HG02678 (cell line): ENCODE measurements around the gene KCNH8.

Experiments
- ATAC-seq: cut with Tn5 transposase; IDR thresholded peaks from one replicate; pipeline ENCODE4 v1.9.1; 2021; ENCODE audit warnings: mild to moderate bottlenecking, moderate library complexity; ENCODE audit not compliant: unreplicated experiment

The KCNH8 gene

DNA sequence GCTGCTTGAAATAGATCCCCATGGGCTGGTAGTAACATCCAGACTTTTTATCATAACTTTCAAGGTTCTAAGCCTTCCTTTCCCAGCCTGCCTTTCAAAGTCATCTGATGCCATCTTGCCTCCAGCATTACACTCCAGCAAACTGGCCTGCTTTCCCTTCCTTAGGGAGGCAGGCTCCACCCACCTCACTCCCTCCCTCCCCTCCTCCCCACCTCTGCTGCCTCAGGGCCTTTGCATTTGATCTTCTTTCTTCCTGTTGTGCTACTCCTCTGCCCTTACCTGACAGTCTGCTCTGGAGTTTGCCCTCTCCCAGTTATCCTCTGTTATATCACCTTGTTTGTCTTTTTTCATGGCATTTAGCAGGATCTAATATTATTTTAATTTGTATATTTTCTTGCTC lies 319.5 kb downstream of the KCNH8 start:
- ATAC-seq, result no peak

DNA sequence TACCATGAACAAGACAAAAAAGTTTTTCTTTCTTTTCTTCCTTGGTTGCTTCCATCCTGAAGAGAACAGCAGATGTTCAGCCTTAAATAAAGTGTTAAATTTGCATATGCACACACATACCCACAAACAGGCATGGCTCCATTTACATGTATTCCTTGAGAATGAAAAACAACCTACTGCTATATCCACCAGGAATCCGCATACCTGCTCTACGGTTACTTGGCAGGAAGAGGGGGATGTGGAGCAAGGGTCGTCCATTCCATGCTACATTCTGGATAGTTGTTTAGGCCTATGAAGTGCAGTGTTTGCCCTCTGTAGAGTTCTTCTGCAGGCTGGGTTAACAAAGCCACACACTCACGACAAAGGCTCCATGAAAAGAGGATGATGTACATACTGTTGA lies 322.8 kb downstream of the KCNH8 start:
- no peak for ATAC-seq

GRCh38 chr3:19473971-19474580 lies 325.8 kb downstream of the KCNH8 start:
- no peak for ATAC-seq

GRCh38 chr3:19476281-19476680 lies 328.0 kb downstream of the KCNH8 start:
- no peak for ATAC-seq

- ATAC-seq, result no peak
These were observed 337.0 kb downstream of the KCNH8 start for GRCh38 chr3:19485267-19485666.

GRCh38 chr3:19487386-19487785 lies 339.1 kb downstream of the KCNH8 start:
- no peak for ATAC-seq

GRCh38 chr3:19488939-19489338 lies 340.6 kb downstream of the KCNH8 start:
- ATAC-seq, result no peak

DNA sequence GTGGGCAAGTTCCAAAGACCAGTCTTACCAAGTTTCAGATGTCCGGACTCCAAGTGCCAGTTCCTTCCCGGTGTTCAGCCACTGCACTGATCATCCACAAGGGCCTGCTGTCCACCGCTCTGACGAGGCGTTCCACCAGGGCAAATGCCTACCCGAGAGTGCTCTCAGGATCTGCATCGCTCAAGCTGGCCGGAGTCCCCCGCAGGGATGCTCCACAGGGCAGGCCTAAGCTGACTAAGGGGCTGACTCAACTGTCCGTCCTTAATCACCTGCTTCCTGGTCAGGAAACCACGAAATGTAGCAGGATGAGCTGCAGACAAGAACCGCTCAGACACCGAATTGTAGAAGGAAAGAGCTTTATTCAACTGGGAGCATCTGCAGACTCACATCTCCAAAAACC lies 341.6 kb downstream of the KCNH8 start:
- no peak for ATAC-seq

- no peak for ATAC-seq
These were observed 357.9 kb downstream of the KCNH8 start for GRCh38 chr3:19506171-19506570.

DNA sequence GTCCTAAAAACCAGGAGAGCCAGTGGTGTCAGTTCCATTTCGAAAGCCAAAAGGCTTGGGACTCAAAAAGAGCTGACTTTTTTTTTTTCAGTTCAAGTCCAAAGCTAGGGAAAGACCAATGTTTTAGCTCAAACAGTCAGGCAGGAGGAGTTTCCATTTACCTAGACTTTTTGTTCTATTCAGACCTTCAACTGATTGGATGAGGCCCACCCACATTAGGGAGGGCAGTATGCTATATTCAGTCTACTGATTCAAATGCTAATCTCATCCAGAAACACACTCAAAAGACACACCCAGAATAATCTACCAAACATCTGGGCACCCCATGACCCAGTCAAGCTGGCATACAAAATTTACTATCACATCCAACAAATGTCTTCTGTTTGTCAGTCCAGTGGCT lies 374.0 kb downstream of the KCNH8 start:
- ATAC-seq, result no peak

- ATAC-seq, result no peak
These were observed 377.8 kb downstream of the KCNH8 start for GRCh38 chr3:19526071-19526470.

DNA sequence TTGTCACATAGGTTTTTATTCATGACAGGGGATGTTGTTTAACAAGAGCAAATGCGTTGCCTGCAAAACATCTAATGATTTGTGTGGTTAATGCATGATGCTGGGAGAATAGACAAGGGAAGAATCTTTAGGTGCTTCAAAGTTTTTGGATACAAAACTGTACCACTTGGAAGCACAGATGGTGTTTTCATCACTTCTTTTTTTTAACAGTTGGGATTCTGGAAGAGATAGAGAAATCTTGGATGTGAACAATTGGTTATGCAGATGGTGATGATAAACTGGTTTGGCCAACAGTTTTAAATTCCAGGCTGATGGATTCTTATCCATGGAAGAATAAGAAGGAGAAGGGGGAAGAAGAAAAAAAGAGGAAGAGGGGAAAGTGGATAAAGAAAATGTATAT lies 379.4 kb downstream of the KCNH8 start:
- ATAC-seq, result no peak

DNA sequence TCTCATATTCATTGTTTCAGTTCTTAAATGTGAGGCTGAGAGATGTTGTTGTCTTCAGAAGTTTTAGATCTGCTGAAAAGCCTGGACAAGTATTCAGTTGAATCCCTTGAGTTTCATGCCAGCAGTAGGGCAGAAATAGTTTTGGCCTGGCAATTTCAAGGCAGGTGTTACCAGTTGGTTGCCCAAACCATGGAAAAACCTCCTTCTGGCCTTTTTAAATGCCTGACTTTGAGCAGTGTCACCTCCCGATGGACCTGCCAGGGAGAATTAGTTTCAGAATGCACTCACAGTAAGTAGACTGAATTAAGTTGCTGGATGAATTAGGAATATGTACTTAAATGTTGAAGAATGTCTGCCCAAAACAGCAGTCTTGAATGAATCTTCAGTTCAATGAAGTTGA lies 383.1 kb downstream of the KCNH8 start:
- ATAC-seq, result no peak

DNA sequence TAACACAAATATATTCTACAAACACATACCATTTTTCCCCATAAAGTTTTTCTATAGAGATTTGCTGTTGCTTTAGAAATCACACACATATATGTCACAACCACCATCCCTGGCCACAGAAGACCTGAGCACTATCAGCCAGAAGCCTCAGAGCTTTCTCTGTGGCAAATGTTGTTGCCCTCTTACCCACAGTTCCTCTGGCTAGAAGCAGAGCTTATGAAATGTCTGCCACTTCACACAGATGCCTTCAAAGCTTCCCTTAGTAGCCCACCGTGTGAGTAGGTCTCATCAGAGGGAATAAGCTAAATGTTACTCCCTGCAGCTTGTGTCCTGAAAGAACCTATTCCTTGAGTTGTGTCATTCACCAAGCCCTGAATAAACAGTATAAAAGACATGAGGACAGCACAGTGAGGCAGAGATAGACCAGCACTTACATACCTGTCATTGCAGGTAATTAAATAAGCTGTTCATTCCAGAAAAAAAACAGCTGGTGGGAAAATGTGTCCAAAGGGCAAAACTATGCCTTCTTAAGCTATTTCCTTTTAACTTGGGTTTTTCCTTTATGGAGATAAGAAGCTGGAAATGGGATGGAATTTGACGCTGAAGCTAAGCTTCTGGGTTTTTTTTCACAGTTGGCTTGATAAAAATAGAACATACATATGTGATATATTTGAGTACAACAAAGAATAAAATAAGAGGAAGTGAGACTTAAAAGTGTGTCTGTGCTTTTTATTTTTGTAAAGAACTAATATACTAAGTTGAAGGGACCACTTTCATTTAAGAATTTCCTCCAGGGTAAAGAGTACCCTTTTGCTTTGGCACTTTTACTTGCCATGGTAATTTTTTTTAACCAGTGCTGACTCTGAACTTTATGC lies 391.4 kb downstream of the KCNH8 start:
- peak; percentile 65 for ATAC-seq

DNA sequence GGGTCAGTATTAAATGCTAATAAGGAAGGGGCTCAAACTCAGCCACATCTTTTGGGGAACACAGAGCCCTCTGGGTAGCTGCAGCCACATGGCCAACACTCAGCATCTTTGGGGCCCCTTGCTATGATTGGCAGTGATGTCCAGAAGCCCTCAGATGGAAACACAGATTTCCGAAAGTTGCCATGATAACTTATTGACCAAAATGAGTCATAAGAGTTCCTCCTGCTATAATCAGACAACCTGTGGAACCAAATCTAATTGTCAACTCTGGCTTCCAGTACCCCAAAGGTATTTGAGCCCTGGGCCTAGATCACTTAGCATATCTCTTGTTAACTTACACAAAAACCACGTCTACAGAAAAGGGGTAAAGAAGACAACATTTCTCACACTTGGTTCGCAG lies 392.2 kb downstream of the KCNH8 start:
- peak; percentile 39 for ATAC-seq

- no peak for ATAC-seq
These were observed 393.0 kb downstream of the KCNH8 start for GRCh38 chr3:19541284-19541683.

GRCh38 chr3:19543212-19543841 lies 395.0 kb downstream of the KCNH8 start:
- ATAC-seq, result peak; percentile 47

- no peak for ATAC-seq
These were observed 399.6 kb downstream of the KCNH8 start for GRCh38 chr3:19547665-19548464.

DNA sequence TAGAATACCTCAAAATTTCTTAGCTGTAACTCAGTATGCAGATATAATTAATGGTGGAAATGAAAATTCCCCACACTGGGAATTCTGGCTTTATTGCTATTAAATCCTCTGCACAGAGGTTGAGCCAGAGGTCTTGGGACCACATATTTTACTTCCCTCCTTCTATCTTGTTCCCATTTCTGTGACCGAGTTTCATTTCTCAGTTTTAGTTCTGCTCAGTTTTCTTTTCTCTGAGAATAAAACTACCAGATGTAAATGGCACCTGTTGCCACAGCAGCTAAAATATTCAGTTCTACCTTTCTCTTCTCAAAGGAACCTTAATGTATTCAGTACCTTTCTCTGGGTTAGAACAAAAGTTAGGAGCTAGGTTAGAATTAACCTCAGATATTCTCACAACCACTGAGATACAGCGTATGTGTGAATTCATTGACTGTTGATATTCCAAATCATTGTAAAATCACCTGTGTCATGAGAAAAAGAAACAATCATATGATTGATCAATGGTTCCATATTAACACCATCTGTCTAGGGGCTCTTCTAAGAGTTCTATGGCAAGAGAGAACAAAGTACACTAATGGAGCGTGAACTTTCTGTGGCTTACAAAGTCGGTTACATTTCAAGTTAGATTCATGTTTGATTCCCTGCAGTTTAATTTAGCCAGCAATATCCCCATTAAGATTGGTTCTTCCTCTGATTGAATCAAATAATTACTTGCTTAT lies 411.6 kb downstream of the KCNH8 start:
- peak; percentile 97 for ATAC-seq

DNA sequence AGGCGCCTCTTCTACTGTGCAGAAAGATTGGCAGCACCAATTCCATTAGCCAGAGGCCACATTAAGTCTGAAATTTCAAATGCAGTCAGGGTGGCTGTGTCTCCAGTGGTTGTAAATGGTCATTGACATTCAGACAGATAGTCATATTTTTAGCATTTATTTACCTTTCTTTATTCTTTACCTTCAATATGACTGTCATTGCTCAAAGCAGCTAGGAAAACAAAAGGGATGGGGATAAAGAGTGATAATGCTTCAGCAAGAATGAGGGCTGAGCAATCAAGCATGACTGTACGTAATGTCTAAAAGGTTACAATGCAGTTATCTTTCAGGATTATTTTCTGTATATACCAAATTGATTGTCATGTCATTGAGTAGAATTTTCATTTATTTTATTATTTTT lies 425.3 kb downstream of the KCNH8 start:
- ATAC-seq, result no peak

DNA sequence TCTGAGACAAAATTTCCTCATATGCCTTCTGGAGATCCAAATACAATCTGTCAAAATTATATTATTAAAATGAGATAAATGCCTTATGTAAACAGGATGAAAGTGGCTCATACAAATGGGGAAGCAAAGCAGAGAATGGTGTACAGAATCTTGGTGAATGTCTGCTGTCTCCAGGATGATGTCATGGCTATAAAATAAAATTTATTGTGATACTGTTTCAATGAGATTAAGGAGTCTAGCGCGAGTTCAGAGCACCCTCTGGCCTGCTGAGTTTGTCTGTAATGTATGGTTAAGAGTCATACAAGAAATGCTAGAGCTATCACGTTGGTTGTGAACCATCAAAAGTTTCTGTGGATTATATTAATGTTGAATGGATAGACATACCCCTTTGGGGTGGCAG lies 426.0 kb downstream of the KCNH8 start:
- ATAC-seq, result no peak
